ENCODE results near the gene PRM1. TPM values are rescaled to one million over a fixed set of nuclear protein-coding genes. Genes with fewer than 3 reads are reported as not detected.

PRM1 gene
- total RNA-seq, 1 experiment from 2014 or later = not detected

DNA sequence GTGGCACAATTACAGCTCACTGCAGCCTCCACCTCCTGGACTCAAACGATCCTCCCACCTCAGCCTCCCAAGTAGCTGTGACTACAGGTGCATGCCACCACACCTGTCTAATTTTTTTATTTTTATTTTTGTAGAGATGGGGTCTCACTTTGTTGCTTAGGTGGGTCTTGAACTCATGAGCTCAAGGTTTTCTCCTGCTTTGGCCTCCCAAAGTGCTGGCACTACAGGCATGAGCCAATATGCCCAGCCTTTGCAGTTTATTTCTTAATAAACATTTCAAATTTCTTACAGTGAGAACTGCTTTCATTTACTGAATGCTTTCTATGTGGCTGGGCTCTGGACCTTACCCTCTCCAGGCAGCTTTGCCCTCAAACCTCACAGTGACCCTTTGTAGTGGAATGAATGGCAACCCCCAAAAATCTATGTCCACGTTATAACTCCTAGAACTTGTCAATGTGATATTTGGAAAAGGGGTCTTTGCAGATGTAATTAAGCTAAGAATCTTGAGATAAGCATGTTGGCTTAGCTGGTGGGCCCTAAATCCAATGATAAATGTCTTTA, 10.4 kb downstream of the PRM1 start:
- Histone ChIP-seq H3K9me2 (ENCODE audit: insufficient read depth) (no peaks in the 10 kb centered on the region), H3K4me1 (replicated peaks; ENCODE audit: insufficient read depth) (no peaks in the 10 kb centered on the region), H3K36me3 (ENCODE audit: low read depth) (no peaks in the 10 kb centered on the region), H3F3A (ENCODE audit: insufficient read depth, low read depth) (no peaks in the 10 kb centered on the region), H3K27ac (no peak overlapping the region), H3K4me2 (no peak overlapping the region), H3K27me3 (ENCODE audit: insufficient read depth, low read depth) (peaks cover 10% of the 10 kb centered on the region; the same call in 1 of the 2 replicates), H2AFZ (no peak overlapping the region), H3K9me3 (ENCODE audit: insufficient read depth, low read depth) (no peaks in the 10 kb centered on the region), H4K20me1 (ENCODE audit: insufficient read depth) (no peaks in the 10 kb centered on the region), H3K4me3 (no peak overlapping the region), H3K79me2 (ENCODE audit: low read depth) (no peaks in the 10 kb centered on the region)
- no peak for DNase-seq
- POLR2A ChIA-PET (ENCODE audit: unreplicated experiment) = no interaction called here
- no TSS peak for BruUV-seq (replicated peaks)
- CTCF ChIA-PET = interaction anchor here (0.6 kb wide), 1 partner anchor 121 kb away, joined by 3 read pairs; no protein-coding TSS in a partner anchor
- intact Hi-C loops (cut with micrococcal nuclease; ENCODE audit: unreplicated experiment) = no loop called here
- TF ChIP-seq EZH2 (IDR thresholded peaks at IDR 0.05; ENCODE audit: low read depth) = no peak
- TF ChIP-seq, protein P1, sequence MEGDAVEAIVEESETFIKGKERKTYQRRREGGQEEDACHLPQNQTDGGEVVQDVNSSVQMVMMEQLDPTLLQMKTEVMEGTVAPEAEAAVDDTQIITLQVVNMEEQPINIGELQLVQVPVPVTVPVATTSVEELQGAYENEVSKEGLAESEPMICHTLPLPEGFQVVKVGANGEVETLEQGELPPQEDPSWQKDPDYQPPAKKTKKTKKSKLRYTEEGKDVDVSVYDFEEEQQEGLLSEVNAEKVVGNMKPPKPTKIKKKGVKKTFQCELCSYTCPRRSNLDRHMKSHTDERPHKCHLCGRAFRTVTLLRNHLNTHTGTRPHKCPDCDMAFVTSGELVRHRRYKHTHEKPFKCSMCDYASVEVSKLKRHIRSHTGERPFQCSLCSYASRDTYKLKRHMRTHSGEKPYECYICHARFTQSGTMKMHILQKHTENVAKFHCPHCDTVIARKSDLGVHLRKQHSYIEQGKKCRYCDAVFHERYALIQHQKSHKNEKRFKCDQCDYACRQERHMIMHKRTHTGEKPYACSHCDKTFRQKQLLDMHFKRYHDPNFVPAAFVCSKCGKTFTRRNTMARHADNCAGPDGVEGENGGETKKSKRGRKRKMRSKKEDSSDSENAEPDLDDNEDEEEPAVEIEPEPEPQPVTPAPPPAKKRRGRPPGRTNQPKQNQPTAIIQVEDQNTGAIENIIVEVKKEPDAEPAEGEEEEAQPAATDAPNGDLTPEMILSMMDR (conservative IDR thresholded peaks at IDR 0.05) = no peak

DNA sequence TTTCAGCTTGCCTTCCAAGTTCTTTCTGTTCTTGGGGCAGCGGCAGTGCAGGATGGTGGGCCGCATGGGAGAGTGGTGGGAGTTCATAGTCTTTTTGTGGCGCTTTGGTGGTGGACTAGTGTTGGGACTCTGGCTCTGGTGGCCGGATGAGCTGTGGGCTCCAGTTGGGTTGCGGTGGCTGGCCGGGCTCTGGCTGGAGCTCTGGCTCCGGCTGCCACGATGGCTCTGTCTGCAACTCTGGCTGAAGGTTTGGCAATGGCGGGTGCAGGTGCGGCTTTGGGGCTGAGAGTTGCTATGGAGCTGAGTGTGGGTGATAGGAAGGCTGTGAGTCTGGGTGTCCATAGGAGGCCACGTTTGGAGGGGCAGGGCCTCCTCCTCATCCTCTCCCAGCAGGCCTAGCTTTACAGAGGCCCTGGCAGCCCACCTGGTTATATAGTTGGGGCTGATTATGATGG, 12.2 kb downstream of the PRM1 start, which contains the start of gene TNP2:
TNP2 (minus strand) TSS at position 405 of the 455 bp plus-strand sequence; CDS start at position 342, 63 bp downstream.
- H3K27ac ChIP-seq = no peak within 1 kb of the TSS
- ChIA-PET CTCF (interaction anchor here (0.6 kb wide), 1 partner anchor 76 kb away, joined by 6 read pairs; no protein-coding TSS in a partner anchor), POLR2A (ENCODE audit: unreplicated experiment) (interaction anchor here (0.7 kb wide), 1 partner anchor 13 kb away, joined by 10 read pairs; the partner anchor contains the start of gene SOCS1)
- H3K4me1 ChIP-seq (replicated peaks; ENCODE audit: insufficient read depth) = no peaks in the 10 kb centered on the region
- TF ChIP-seq, protein P1 (conservative IDR thresholded peaks at IDR 0.05) = no peak
- no peak for TF ChIP-seq EZH2 (IDR thresholded peaks at IDR 0.05; ENCODE audit: low read depth)
- intact Hi-C loops (cut with micrococcal nuclease; ENCODE audit: unreplicated experiment) = no loop called here
- H3K9me2 ChIP-seq (ENCODE audit: insufficient read depth) = no peaks in the 10 kb centered on the region
- no peaks in the 10 kb centered on the region for H3F3A ChIP-seq (ENCODE audit: insufficient read depth, low read depth)
- peaks cover 10% of the 10 kb centered on the region; the same call in 1 of the 2 replicates for H3K27me3 ChIP-seq (ENCODE audit: insufficient read depth, low read depth)
- no peaks in the 10 kb centered on the region for H3K9me3 ChIP-seq (ENCODE audit: insufficient read depth, low read depth)
- H3K79me2 ChIP-seq (ENCODE audit: low read depth) = no peaks in the 10 kb centered on the region
- no peak within 1 kb of the TSS for H3K4me3 ChIP-seq
- H4K20me1 ChIP-seq (ENCODE audit: insufficient read depth) = no peaks in the 10 kb centered on the region
- no TSS peak for BruUV-seq (replicated peaks)
- no peaks in the 10 kb centered on the region for H3K36me3 ChIP-seq (ENCODE audit: low read depth)
- no peak within 1 kb of the TSS for H2AFZ ChIP-seq
- DNase-seq = no peak
- H3K4me2 ChIP-seq = no peak within 1 kb of the TSS

DNA sequence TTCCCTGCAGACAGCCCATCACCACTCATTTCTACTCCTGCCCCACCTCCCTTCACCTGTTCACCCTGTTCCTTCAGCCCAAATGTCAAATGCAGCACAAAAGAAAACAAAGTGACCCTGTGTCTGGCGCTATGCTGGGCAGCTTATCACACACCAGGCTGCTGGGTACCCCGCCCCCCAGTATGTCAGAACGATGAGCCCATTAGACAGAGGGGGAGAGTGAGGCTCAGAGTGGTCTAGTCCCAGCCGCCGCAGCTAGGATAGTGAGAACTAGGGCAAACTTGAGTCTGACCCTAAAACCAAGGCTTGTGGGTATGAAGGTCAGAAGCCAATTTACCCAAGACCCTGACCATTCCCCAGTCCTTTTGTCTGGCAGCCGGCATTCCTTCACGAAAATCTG, 16.0 kb downstream of the PRM1 start:
- peaks cover 7% of the 10 kb centered on the region; the same call in 1 of the 2 replicates for H3K27me3 ChIP-seq (ENCODE audit: insufficient read depth, low read depth)
- no peak overlapping the region for H2AFZ ChIP-seq
- no peak overlapping the region for H3K27ac ChIP-seq
- no TSS peak for BruUV-seq (replicated peaks)
- ChIA-PET POLR2A (ENCODE audit: unreplicated experiment) (no interaction called here), CTCF (no interaction called here)
- no peaks in the 10 kb centered on the region; the same call in 1 of the 2 replicates for H3F3A ChIP-seq (ENCODE audit: insufficient read depth, low read depth)
- no peak for DNase-seq
- intact Hi-C loops (cut with micrococcal nuclease; ENCODE audit: unreplicated experiment) = no loop called here
- H3K79me2 ChIP-seq (ENCODE audit: low read depth) = no peaks in the 10 kb centered on the region
- no peaks in the 10 kb centered on the region for H4K20me1 ChIP-seq (ENCODE audit: insufficient read depth)
- no peak for TF ChIP-seq EZH2 (IDR thresholded peaks at IDR 0.05; ENCODE audit: low read depth)
- TF ChIP-seq, protein P1 (conservative IDR thresholded peaks at IDR 0.05) = no peak
- no peak overlapping the region for H3K4me2 ChIP-seq
- no peaks in the 10 kb centered on the region for H3K9me2 ChIP-seq (ENCODE audit: insufficient read depth)
- no peaks in the 10 kb centered on the region for H3K9me3 ChIP-seq (ENCODE audit: insufficient read depth, low read depth)
- no peaks in the 10 kb centered on the region for H3K36me3 ChIP-seq (ENCODE audit: low read depth)
- no peak overlapping the region for H3K4me3 ChIP-seq
- H3K4me1 ChIP-seq (replicated peaks; ENCODE audit: insufficient read depth) = no peaks in the 10 kb centered on the region

Measured in PC-9 (cell line).